HK-2 (cell line): ENCODE results near the gene TOGARAM1.

Source experiments
- DNase-seq: peaks from one replicate; pipeline ENCODE4 v3.0.0-alpha.2; 2018; ENCODE audit not compliant: unreplicated experiment

The TOGARAM1 gene

DNA sequence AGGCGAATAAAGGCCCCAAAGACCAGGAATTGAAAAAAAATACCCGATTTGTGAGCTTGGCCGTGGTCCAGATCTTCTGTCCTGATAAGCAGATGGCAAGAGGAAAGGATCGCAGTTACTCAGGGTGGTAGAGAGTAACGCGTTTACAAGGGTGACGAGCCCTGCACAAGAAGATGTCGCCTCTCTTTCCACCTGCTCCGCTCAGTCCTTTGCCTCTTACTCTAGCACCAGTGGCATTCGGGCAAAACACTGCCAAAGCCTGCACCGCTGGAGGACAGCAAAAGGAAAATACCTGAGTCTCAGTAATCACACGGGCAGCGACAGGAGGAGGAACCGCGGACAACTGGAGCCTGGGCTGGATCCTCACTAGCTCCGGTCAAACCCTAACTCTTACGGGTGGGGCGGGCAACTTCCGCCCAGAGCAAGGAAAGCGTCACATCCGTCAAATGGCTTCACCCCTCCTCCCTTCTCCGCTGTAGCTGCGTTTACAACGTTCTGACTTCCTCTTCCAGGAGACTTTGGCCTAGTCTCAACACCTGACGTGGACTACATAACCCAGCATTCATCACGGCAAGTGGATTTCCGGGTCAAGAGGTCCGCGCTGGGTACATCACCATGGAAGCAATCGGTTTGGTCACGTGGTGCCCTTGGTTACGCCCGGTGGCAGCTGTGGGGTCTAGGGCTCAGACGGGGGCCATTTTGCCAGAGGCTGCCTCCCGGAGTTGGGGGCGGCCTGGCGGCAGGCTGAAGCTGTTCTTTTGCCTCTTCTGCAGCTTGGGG is at the start of gene TOGARAM1, which contains the start of gene KLHL28:
Gene TOGARAM1, plus strand, starts transcription at position 637 of the 780 bp plus-strand sequence. CDS start 232 bp downstream, outside the sequence.
Gene KLHL28, minus strand, starts transcription at position 394 of the 780 bp plus-strand sequence. CDS start 16,019 bp downstream, outside the sequence.
- peak; percentile 96 for DNase-seq

DNA sequence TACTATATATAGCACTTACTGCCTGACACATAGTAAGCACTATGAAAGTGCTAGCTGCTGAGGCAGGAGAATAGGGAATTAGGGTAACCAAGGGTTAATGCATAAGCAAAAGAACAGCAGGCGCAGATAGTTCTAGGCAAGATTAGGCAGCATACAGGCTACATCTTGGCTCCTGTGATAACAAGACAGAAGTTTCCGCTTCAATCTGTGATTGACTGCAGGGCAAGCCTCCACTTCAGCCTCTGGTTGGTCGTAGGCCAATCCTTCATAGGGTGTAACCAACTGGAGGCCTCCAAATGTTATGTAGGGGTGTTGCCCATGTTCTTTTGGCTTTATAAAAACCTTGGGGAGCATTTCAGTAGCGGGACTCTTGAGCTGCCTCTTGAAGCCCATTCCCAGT is 47.1 kb upstream of the TOGARAM1 start:
- DNase-seq = no peak

- DNase-seq = no peak
Observed at GRCh38 chr14:44928793-44929192, 33.2 kb upstream of the TOGARAM1 start.

GRCh38 chr14:44935155-44935554 is 26.8 kb upstream of the TOGARAM1 start:
- no peak for DNase-seq

GRCh38 chr14:44937547-44937946 is 24.4 kb upstream of the TOGARAM1 start:
- DNase-seq = no peak

DNA sequence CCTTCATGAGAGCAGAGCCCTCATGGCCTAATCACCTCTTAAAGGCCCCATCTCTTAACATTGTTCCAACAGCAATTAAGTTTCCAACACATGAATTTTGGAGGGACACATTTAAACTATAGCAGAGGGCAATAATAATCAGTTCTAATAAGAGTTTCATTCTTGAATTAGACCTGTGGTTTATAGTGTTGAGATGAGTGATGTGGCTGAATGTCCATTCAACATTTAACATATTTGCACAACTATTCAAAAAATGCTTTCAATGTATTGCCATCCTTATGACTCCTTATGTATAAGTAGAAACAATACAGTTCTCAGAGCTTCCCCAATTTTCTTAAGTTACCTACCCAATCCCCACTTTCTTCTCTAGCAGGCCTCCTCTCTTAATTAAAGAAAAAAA is 21.8 kb upstream of the TOGARAM1 start:
- no peak for DNase-seq

- no peak for DNase-seq
Observed at GRCh38 chr14:44940944-44941343, 21.0 kb upstream of the TOGARAM1 start.

DNA sequence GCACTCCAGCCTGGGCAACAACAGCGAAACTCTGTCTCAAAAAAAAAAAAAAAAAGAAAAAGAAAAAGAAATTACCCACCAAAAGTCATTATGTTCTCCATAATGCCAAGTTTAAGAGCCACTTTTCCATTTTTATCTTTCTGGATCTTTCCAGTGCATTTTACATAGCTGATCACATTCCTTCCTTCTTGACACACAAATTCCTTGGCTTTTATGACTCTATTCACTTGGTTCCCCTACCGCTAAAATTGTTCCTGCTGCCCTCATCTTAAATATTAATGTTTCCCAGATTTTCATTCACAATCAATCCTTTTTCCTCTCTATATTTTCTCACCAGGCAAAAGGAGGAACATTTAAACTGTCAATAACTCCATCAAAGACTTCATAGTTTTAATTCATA is 20.4 kb upstream of the TOGARAM1 start:
- DNase-seq = no peak

GRCh38 chr14:44942436-44942835 is 19.6 kb upstream of the TOGARAM1 start:
- no peak for DNase-seq

- no peak for DNase-seq
Observed at GRCh38 chr14:44944107-44944506, 17.9 kb upstream of the TOGARAM1 start.

GRCh38 chr14:44945264-44945663 is 16.7 kb upstream of the TOGARAM1 start:
- no peak for DNase-seq

DNA sequence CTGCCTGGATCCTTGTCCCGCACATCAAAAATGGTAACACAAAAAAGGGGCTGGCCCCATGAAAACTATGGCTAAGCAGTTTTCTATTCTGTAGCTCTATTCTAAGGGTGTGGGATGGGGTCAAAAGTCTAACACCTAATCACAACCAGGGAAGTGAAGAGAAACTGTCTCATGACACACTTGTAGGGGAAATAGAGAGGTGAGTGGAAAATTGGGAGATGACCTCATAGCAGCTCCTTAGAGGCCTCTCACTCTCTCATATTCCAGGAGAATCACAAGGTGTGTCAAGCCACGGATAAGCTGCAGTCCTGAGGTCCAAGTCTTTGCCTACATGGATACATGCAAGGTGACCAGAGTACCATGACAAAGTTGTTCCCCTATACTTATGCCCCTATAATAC is 10.9 kb upstream of the TOGARAM1 start:
- DNase-seq = no peak

GRCh38 chr14:44952391-44953110 is 9.4 kb upstream of the TOGARAM1 start:
- no peak for DNase-seq

GRCh38 chr14:44954750-44955149 is 7.2 kb upstream of the TOGARAM1 start:
- DNase-seq = no peak

DNA sequence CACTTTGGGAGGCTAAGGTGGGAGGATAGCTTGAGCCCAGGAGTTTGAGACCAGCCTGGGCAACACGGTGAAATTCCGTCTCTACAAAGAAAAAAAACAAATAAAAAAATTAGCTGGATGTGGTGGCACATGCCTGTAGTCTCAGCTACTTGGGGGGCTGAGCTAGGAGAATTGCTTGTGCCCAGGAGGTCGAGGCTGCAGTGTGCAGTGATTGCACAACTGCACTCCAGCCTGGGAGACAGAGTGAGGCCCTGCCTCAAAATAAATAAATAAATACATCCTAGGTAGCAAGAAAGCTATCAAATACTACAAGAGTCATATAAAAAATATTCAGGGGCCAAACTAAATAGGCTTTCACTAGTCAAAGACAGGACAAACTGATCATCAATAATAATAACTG is 6.5 kb upstream of the TOGARAM1 start:
- DNase-seq = no peak

- no peak for DNase-seq
Observed at GRCh38 chr14:44956866-44957265, 5.1 kb upstream of the TOGARAM1 start.

DNA sequence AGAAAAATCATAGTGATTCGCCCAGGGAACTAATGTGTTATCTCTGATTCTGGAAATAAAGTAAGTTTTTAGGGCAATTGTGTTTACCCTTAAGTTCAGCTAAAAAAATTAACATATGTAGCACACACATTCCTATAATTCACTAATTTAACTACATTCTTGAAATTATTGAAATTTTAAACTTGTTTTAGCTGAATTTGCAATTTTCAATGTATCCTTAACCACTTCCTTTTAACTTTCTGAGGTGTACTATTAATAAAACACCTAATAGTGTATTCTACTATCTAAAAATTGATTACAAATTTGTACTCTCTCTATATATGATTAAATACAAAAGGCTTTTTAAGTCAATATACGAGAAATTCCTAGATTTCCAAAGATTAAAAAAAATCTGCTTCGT is 2.5 kb upstream of the TOGARAM1 start:
- no peak for DNase-seq

GRCh38 chr14:44960146-44960545 is 1.8 kb upstream of the TOGARAM1 start:
- DNase-seq = no peak

DNA sequence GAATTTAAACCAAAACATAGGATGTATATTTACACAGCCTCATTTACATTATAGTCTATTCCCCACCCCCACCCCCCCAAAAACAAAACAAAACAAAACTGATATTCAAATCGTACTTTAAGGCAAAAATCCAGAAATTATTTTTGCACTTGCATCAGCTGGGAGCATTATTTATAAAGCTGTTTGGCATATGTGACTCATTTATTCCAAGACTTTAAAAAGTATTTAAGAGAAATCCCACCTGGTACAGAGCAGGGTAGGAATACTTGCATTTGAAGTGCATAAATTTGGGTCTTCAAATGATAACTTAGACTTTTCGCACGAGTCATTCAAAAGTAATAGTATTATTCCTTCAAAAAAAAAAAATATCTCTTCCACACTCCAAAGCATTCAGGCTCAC is 1.3 kb upstream of the TOGARAM1 start:
- DNase-seq = no peak

DNA sequence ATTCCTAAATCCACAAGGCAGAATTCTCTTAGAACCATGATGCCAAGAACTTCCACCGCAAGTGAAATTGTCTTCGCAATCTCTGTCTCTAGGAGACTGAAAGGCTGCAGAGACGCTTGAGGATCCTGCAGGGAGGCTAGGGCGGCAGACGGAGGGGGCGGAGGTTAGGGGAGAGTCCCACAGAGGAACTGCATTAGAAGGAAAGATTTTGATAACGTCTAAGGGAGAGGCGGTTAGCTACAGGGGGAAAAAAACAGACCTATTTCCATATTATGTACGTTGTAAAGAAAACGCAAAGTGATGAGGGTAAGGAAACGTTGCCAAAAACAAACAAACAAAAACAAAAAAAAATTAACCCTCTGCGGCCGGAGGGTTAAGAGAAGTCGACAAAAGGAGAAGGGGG is 838 bp upstream of the TOGARAM1 start:
- peak; percentile 33 for DNase-seq

DNA sequence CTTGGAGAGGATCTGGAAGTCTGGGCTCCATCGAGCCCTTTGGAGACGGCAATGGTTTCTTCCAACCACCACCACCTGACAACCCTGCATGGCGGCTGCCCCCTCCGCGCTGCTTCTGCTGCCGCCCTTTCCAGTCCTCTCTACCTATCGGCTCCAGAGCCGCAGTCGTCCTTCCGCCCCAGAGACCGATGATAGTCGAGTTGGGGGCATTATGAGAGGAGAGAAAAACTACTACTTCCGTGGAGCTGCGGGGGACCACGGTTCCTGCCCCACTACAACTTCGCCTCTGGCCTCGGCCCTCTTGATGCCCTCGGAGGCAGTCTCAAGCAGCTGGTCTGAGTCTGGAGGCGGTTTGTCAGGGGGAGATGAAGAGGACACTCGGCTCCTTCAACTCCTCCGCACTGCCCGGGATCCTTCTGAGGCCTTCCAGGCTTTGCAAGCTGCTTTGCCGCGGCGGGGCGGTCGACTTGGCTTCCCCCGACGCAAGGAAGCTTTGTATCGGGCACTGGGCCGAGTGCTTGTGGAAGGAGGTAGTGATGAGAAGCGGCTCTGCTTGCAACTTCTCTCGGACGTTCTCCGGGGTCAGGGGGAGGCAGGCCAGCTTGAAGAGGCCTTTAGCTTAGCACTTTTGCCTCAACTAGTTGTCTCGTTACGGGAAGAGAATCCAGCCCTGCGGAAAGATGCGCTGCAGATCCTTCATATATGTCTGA is 499 bp downstream of the TOGARAM1 start:
- peak; percentile 56 for DNase-seq

DNA sequence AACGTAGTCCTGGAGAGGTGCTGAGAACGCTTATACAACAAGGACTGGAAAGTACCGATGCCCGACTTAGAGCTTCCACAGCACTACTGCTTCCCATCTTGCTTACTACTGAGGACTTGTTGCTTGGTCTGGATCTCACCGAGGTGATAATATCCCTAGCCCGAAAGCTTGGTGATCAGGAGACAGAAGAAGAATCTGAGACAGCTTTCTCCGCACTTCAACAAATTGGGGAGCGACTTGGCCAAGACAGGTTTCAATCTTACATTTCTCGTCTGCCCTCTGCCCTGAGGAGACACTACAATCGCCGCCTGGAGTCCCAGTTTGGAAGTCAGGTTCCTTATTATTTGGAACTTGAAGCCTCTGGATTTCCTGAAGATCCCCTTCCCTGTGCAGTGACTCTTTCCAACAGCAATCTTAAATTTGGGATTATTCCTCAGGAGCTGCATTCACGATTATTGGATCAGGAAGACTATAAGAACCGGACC is 1.1 kb downstream of the TOGARAM1 start:
- no peak for DNase-seq
